Stimulated activated CD4-positive, alpha-beta T cell treated with anti-CD3 and anti-CD28 coated beads, TNF-alpha, amount 100 ng/mL, for 4 hours (primary cell): ENCODE measurements around the gene TLL1.

Source experiments
- DNase-seq, 3 experiments: peaks; one replicate each; pipeline ENCODE4 v3.0.0-alpha.2; 2020; ENCODE audit warnings: low read depth in 3 of 3

Gene TLL1

GRCh38 chr4:165971933-165972332 lies 98.9 kb downstream of the TLL1 start:
- DNase-seq: no peak

- no peak for DNase-seq
Observed at GRCh38 chr4:165972747-165973146, 99.7 kb downstream of the TLL1 start.

- DNase-seq: no peak
Observed at GRCh38 chr4:165982934-165983333, 109.9 kb downstream of the TLL1 start.

GRCh38 chr4:165986956-165987698 lies 114.1 kb downstream of the TLL1 start:
- DNase-seq: no peak

GRCh38 chr4:165991325-165992180 lies 118.5 kb downstream of the TLL1 start:
- DNase-seq: no peak

GRCh38 chr4:165992283-165992682 lies 119.2 kb downstream of the TLL1 start:
- DNase-seq: no peak

GRCh38 chr4:165994701-165995100 lies 121.7 kb downstream of the TLL1 start:
- no peak for DNase-seq

GRCh38 chr4:166003811-166004210 lies 130.8 kb downstream of the TLL1 start:
- DNase-seq: no peak

- DNase-seq: no peak
Observed at GRCh38 chr4:166006217-166006616, 133.2 kb downstream of the TLL1 start.

- no peak for DNase-seq
Observed at GRCh38 chr4:166008510-166008909, 135.5 kb downstream of the TLL1 start.

- DNase-seq: no peak
Observed at GRCh38 chr4:166012129-166013030, 139.3 kb downstream of the TLL1 start.

GRCh38 chr4:166014411-166014810 lies 141.4 kb downstream of the TLL1 start:
- no peak for DNase-seq

- no peak for DNase-seq
Observed at GRCh38 chr4:166017804-166018203, 144.8 kb downstream of the TLL1 start.

GRCh38 chr4:166019441-166020220 lies 146.6 kb downstream of the TLL1 start:
- no peak for DNase-seq

GRCh38 chr4:166021617-166022016 lies 148.6 kb downstream of the TLL1 start:
- no peak for DNase-seq

GRCh38 chr4:166034965-166035364 lies 161.9 kb downstream of the TLL1 start:
- no peak for DNase-seq

- no peak for DNase-seq
Observed at GRCh38 chr4:166039822-166040221, 166.8 kb downstream of the TLL1 start.

GRCh38 chr4:166042510-166043055 lies 169.5 kb downstream of the TLL1 start:
- no peak for DNase-seq

GRCh38 chr4:166043801-166044200 lies 170.8 kb downstream of the TLL1 start:
- DNase-seq: no peak

- no peak for DNase-seq
Observed at GRCh38 chr4:166044871-166045270, 171.8 kb downstream of the TLL1 start.

GRCh38 chr4:166045457-166045856 lies 172.4 kb downstream of the TLL1 start:
- DNase-seq: no peak
